ENCODE results near the gene HECTD4. TPM values are rescaled to one million over a fixed set of nuclear protein-coding genes. Genes with fewer than 3 reads are reported as not detected.

The HECTD4 gene
- total RNA-seq, 1 experiment from 2014 or later, result 30.0 TPM

- Histone ChIP-seq H3K9me3 (ENCODE audit: control insufficient read depth, low read depth, low read length) (no peaks in the 10 kb centered on the region), H3T11ph (ENCODE audit: low read length) (no peak overlapping the region), H3K4ac (ENCODE audit: low read depth, low read length) (no peak overlapping the region), H3K23me2 (ENCODE audit: insufficient read length, low read depth, low read length, poor library complexity, severe bottlenecking) (no peaks in the 10 kb centered on the region), H3K79me2 (ENCODE audit: insufficient read depth, low read length) (no peaks in the 10 kb centered on the region), H2BK12ac (ENCODE audit: insufficient read length, low read depth, low read length) (no peak overlapping the region), H3K4me2 (ENCODE audit: insufficient read depth, insufficient read length, low read length) (no peak overlapping the region), H3K23ac (ENCODE audit: insufficient read length, low read depth, low read length) (no peak overlapping the region), H3K79me1 (ENCODE audit: insufficient read depth, low read depth, low read length, poor library complexity, severe bottlenecking) (no peaks in the 10 kb centered on the region), H4K5ac (ENCODE audit: insufficient read length, low read depth, low read length) (no peak overlapping the region), H3K9ac (ENCODE audit: extremely low read depth, insufficient read length, low read length) (no peak overlapping the region), H4K20me1 (ENCODE audit: control insufficient read depth, insufficient read depth, insufficient read length) (no peaks in the 10 kb centered on the region), H2BK15ac (ENCODE audit: low read depth, low read length) (no peak overlapping the region), H2AFZ (ENCODE audit: low read length) (no peak overlapping the region), H3K27ac (ENCODE audit: insufficient read length, low read depth, low read length) (no peak overlapping the region), H2BK5ac (ENCODE audit: insufficient read length, low read length) (no peak overlapping the region), H3K14ac (ENCODE audit: insufficient read depth, low read length) (no peak overlapping the region), H3K56ac (ENCODE audit: insufficient read length, low read depth, low read length) (no peak overlapping the region), H4K91ac (ENCODE audit: insufficient read length, low read depth, low read length) (no peak overlapping the region), H2AK5ac (ENCODE audit: insufficient read length, low read length) (no peak overlapping the region), H3K4me1 (ENCODE audit: insufficient read depth, low read length) (peaks cover 2% of the 10 kb centered on the region; the same call in 1 of the 2 replicates), H2BK20ac (ENCODE audit: low read depth, low read length, poor library complexity, severe bottlenecking) (no peak overlapping the region), H2BK120ac (ENCODE audit: low read depth, low read length, poor library complexity, severe bottlenecking) (no peak overlapping the region), H3K27me3 (ENCODE audit: insufficient read depth, low read length) (no peaks in the 10 kb centered on the region), H3K18ac (ENCODE audit: insufficient read length, low read depth, low read length) (no peak overlapping the region), H4K8ac (replicated peaks; ENCODE audit: insufficient read length, low read depth, low read length) (no peak overlapping the region)
- H3K36me3 Mint-ChIP-seq (ENCODE audit: insufficient read depth in 1 of 3, low read depth in 3 of 3), result no peaks in the 10 kb centered on the region; a peak in 1 of 7 replicates
- no peak for DNase-seq
- TF ChIP-seq CTCF (conservative IDR thresholded peaks at IDR 0.05), result no peak
- no peak overlapping the region for H3K4me3 Mint-ChIP-seq
- no peaks in the 10 kb centered on the region for H3K9me3 Mint-ChIP-seq
- H3K4me1 Mint-ChIP-seq, result peaks cover 17 to 22% of the 10 kb centered on the region in 2 experiments
- WGBS (ENCODE audit: extremely low coverage, insufficient read length, low lambda C conversion rate), result no CpG with 5 or more reads among the region's 8 CpGs
- H3K27ac Mint-ChIP-seq, result no peak overlapping the region
- H3K27me3 Mint-ChIP-seq (ENCODE audit: low read depth), result no peaks in the 10 kb centered on the region
These were observed 264.5 kb downstream of the HECTD4 start for GRCh38 chr12:112117685-112118084.

All from H9 (cell line).